ENCODE results near the gene CC2D1A. TPM values are rescaled to one million over a fixed set of nuclear protein-coding genes. Genes with fewer than 3 reads are reported as not detected.
A peak's percentile ranks its signal among the peaks of the same experiment; 100 is the strongest.

CC2D1A gene
- total and polyA plus RNA-seq, 10 donors, result 13.0 to 40.1 (median 27.5) TPM

- WGBS, 5 donors, result 89 to 97% (median 93%) methylated on average over 4 of the region's 4 CpGs
- no peak for DNase-seq
- Histone ChIP-seq H3K4me3 (no peak overlapping the region), H3K36me3 (no peaks in the 10 kb centered on the region), H3K27ac (no peak overlapping the region), H3K9me3 (peaks cover 0 to 4% (median 0%) of the 10 kb centered on the region in 8 donors), H3K27me3 (replicated peaks in 1 of 7) (no peaks in the 10 kb centered on the region), H3K4me1 (peaks cover 0 to 3% (median 0%) of the 10 kb centered on the region in 6 donors)
- intact Hi-C loops (cut with DNase I; ENCODE audit: low total_unique reads), result no loop called here
- TF ChIP-seq POLR2A (IDR thresholded peaks at IDR 0.05) (no peak), POLR2AphosphoS5 (IDR thresholded peaks at IDR 0.05) (no peak), CTCF (IDR thresholded peaks at IDR 0.05 in 8 of 11, conservative IDR thresholded peaks at IDR 0.05 in 3 of 11) (no peak)
Measured at GRCh38 chr19:13946414-13946813, 40.4 kb downstream of the CC2D1A start.

DNA sequence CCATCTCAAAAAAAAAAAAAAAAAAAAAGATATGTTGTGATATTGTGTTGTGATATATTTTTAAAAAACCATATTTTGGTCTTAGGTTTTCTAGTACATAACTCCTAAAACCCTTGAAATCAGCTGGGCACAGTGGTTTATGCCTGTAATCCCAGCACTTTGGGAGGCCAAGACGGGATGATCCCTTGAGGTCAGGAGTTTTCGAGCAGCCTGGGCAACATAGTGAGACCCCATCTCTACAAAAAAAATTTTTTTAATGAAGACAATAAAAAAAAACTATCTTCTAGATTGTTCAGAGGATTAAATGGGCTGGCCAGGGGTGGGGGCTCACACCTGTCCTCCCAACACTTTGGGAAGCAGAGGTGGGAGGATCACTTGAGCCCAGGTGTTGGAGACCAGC is 45.0 kb downstream of the CC2D1A start:
- intact Hi-C loops (cut with DNase I; ENCODE audit: low total_unique reads), result loop anchor here (10.0 kb wide), 1 partner anchor 84 kb away; the partner anchor contains the start of gene IL27RA
- WGBS, 5 donors, result 89 to 94% (median 90%) methylated on average over 2 of the region's 2 CpGs

DNA sequence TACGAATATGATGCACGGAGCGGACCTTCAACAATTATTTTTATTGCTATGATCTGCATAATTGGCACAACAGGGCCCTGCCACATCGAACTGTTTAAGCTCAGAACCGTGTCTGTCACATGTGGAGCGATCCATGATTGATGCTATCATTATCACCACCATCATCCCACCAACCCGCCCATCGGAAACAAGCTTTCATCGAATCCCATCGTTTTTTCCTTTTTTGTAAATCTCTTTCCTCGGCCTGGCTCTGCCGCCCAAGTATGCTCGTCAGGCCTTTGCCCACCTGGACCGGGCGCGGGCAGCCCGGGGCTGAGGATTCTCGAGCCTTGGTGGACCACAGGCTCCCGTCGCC is 45.8 kb downstream of the CC2D1A start:
- H3K4me1 ChIP-seq, result peaks cover 15 to 32% (median 22%) of the 10 kb centered on the region in 6 donors
- 9 to 13% (median 12%) methylated on average over 20 of the region's 20 CpGs for WGBS, 5 donors
- no peaks in the 10 kb centered on the region for H3K27me3 ChIP-seq (replicated peaks in 1 of 7)
- peak overlapping the region in 5 of 8 donors; percentile 86 to 94 (median 93) for H3K27ac ChIP-seq
- H3K36me3 ChIP-seq, result peaks cover 4 to 29% (median 23%) of the 10 kb centered on the region in 6 donors
- H3K9me3 ChIP-seq, result no peaks in the 10 kb centered on the region
- TF ChIP-seq CTCF (IDR thresholded peaks at IDR 0.05 in 8 of 11, conservative IDR thresholded peaks at IDR 0.05 in 3 of 11) (no peak), POLR2A (IDR thresholded peaks at IDR 0.05) (no peak), POLR2AphosphoS5 (IDR thresholded peaks at IDR 0.05) (no peak)
- intact Hi-C loops (cut with DNase I; ENCODE audit: low total_unique reads), result loop anchor here (10.0 kb wide), 1 partner anchor 83 kb away; the partner anchor contains the start of gene IL27RA
- no peak for DNase-seq
- H3K4me3 ChIP-seq, result peak overlapping the region; percentile 28 to 93 (median 76)

More for the DNA sequence above, 45.0 kb downstream of the CC2D1A start:
- no peak for TF ChIP-seq POLR2AphosphoS5 (IDR thresholded peaks at IDR 0.05)
- no peak overlapping the region for H3K4me3 ChIP-seq
- no peak overlapping the region for H3K27ac ChIP-seq
- H3K9me3 ChIP-seq, result no peaks in the 10 kb centered on the region
- peaks cover under 1 to 21% (median 16%) of the 10 kb centered on the region in 6 donors for H3K36me3 ChIP-seq
- no peak for DNase-seq
- H3K27me3 ChIP-seq (replicated peaks in 1 of 7), result no peaks in the 10 kb centered on the region
- peaks cover 15 to 32% (median 22%) of the 10 kb centered on the region in 6 donors for H3K4me1 ChIP-seq

GRCh38 chr19:13952154-13952930 is 46.3 kb downstream of the CC2D1A start, which contains the start of gene DCAF15:
Gene DCAF15 (plus strand): TSS chr19:13952509. CDS start chr19:13952513, 4 bp downstream.
- peak; percentile 82 to 90 (median 83) for TF ChIP-seq POLR2AphosphoS5 (IDR thresholded peaks at IDR 0.05)
- peak in 3 of 11 experiments; percentile 36 to 44 (median 41) for TF ChIP-seq CTCF (IDR thresholded peaks at IDR 0.05 in 8 of 11, conservative IDR thresholded peaks at IDR 0.05 in 3 of 11)
- no peak for TF ChIP-seq POLR2A (IDR thresholded peaks at IDR 0.05)
- 0 to 3% (median 1%) methylated on average over 44 to 62 of the region's 65 CpGs for WGBS, 5 donors
- Histone ChIP-seq H3K4me3 (peak within 1 kb of the TSS; percentile 70 to 93 (median 78)), H3K27me3 (replicated peaks in 1 of 7) (no peaks in the 10 kb centered on the region), H3K36me3 (peaks cover 4 to 34% (median 29%) of the 10 kb centered on the region in 6 donors), H3K27ac (peak within 1 kb of the TSS; percentile 82 to 94 (median 88)), H3K9me3 (no peaks in the 10 kb centered on the region), H3K4me1 (peaks cover 15 to 32% (median 22%) of the 10 kb centered on the region in 6 donors)
- intact Hi-C loops (cut with DNase I; ENCODE audit: low total_unique reads), result loop anchor here (10.0 kb wide), 1 partner anchor 82 kb away; the partner anchor contains the start of gene IL27RA
- peak; percentile 99 for DNase-seq

All from spleen (tissue), 11 donors.